Measurements from ENCODE around the gene NEURL3.

DNA sequence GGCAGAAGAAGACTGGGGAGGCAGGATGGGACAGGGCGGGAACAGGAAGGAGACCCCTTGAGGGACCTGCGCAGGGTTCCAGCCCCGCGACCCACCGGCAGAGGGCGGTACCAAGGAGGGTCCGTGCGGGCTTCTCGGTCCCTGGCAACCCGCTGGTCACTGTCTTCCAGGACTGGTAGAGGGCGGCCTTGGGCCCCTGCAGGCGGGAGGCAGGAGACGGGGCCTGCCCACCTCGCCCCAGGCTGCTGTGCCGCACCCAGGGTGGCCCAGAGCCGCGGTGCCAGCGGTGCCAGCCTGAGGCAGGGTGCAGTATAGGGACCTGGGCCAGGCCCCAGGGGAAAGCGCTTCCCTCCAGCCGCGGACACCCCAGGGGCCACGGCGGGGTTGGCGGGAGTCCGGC is 34.5 kb downstream of the NEURL3 start:
- peak in 1 of 3 donors; percentile 54 for TF ChIP-seq POLR2AphosphoS5 (IDR thresholded peaks at IDR 0.05)
- TF ChIP-seq, protein P1, sequence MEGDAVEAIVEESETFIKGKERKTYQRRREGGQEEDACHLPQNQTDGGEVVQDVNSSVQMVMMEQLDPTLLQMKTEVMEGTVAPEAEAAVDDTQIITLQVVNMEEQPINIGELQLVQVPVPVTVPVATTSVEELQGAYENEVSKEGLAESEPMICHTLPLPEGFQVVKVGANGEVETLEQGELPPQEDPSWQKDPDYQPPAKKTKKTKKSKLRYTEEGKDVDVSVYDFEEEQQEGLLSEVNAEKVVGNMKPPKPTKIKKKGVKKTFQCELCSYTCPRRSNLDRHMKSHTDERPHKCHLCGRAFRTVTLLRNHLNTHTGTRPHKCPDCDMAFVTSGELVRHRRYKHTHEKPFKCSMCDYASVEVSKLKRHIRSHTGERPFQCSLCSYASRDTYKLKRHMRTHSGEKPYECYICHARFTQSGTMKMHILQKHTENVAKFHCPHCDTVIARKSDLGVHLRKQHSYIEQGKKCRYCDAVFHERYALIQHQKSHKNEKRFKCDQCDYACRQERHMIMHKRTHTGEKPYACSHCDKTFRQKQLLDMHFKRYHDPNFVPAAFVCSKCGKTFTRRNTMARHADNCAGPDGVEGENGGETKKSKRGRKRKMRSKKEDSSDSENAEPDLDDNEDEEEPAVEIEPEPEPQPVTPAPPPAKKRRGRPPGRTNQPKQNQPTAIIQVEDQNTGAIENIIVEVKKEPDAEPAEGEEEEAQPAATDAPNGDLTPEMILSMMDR (IDR thresholded peaks at IDR 0.05 in 8 of 11, conservative IDR thresholded peaks at IDR 0.05 in 3 of 11) = peak in 10 of 11 experiments; percentile 32 to 76 (median 70)
- no peak for TF ChIP-seq POLR2A (IDR thresholded peaks at IDR 0.05)
